ENCODE measurements around the gene ERG28.
"Not testable (repeated sequence)": the region's sequence is repeated elsewhere in the genome, so short reads cannot be mapped to it uniquely, and the experiment has no call there.

ERG28 gene

GRCh38 chr14:75615200-75615599 lies 45.5 kb downstream of the ERG28 start:
- no peak for DNase-seq

GRCh38 chr14:75614179-75614578 lies 46.5 kb downstream of the ERG28 start:
- DNase-seq: no peak

GRCh38 chr14:75612157-75612556 lies 48.5 kb downstream of the ERG28 start:
- no peak for DNase-seq

- DNase-seq: no peak
Observed at GRCh38 chr14:75610834-75611233, 49.8 kb downstream of the ERG28 start.

GRCh38 chr14:75609606-75610475 lies 50.8 kb downstream of the ERG28 start:
- no peak for DNase-seq

- DNase-seq: no peak
Observed at GRCh38 chr14:75609116-75609515, 51.6 kb downstream of the ERG28 start.

GRCh38 chr14:75607842-75608640 lies 52.6 kb downstream of the ERG28 start:
- DNase-seq: no peak

GRCh38 chr14:75607044-75607443 lies 53.6 kb downstream of the ERG28 start:
- no peak for DNase-seq

- no peak for DNase-seq
Observed at GRCh38 chr14:75605916-75606315, 54.8 kb downstream of the ERG28 start.

- no peak for DNase-seq
Observed at GRCh38 chr14:75604979-75605851, 55.5 kb downstream of the ERG28 start.

GRCh38 chr14:75602503-75602902 lies 58.2 kb downstream of the ERG28 start:
- DNase-seq: no peak

GRCh38 chr14:75601061-75601460 lies 59.6 kb downstream of the ERG28 start:
- not testable (repeated sequence) for DNase-seq

GRCh38 chr14:75600100-75600499 lies 60.6 kb downstream of the ERG28 start:
- DNase-seq: not testable (repeated sequence)

Measured in activated gamma-delta T cell treated with Interleukin-2 at 50 U/mL for 16 hours (primary cell).